Osteoblast (primary cell): ENCODE measurements around the gene PPP2R5E. TPM values are rescaled to one million over a fixed set of nuclear protein-coding genes. Genes with fewer than 3 reads are reported as not detected.

Experiments
- DNase-seq: peaks from one replicate; pipeline ENCODE4 v3.0.0; 2011; ENCODE audit warnings: low spot score, mixed read lengths; ENCODE audit not compliant: insufficient read length; ENCODE audit errors: missing footprints
- H2AFZ ChIP-seq: 2 replicates; pipeline ENCODE4 v1.6.0; 2011; ENCODE audit warnings: mild to moderate bottlenecking, low read length
- H3K27ac ChIP-seq: 2 replicates; pipeline ENCODE4 v1.5.1; 2011; ENCODE audit warnings: mild to moderate bottlenecking, low read depth, low read length, moderate library complexity
- H3K27me3 ChIP-seq: 2 replicates; pipeline ENCODE4 v1.6.0; 2012; ENCODE audit warnings: mild to moderate bottlenecking, control low read depth, inconsistent platforms, low read length, moderate library complexity; ENCODE audit not compliant: insufficient read depth
- H3K36me3 ChIP-seq: 2 replicates; pipeline ENCODE4 v1.5.1; 2011; ENCODE audit warnings: mild to moderate bottlenecking, low read length, control low read depth, moderate library complexity; ENCODE audit not compliant: insufficient read depth
- H3K4me1 ChIP-seq: 2 replicates; pipeline ENCODE4 v1.5.1; 2011; ENCODE audit warnings: mild to moderate bottlenecking, low read length, control low read depth, moderate library complexity; ENCODE audit not compliant: insufficient read depth
- H3K4me2 ChIP-seq: 2 replicates; pipeline ENCODE4 v1.6.0; 2011; ENCODE audit warnings: mild to moderate bottlenecking, low read length; ENCODE audit not compliant: insufficient read depth
- H3K4me3 ChIP-seq: fragments of 200-600 bp; sonication (generic); 3 replicates; pipeline ENCODE4 v1.5.1; 2012; ENCODE audit warnings: mild to moderate bottlenecking, low read length, inconsistent platforms; ENCODE audit not compliant: insufficient read depth
- H3K79me2 ChIP-seq: 2 replicates; pipeline ENCODE4 v1.6.0; 2012; ENCODE audit warnings: mild to moderate bottlenecking, low read length, control low read depth, inconsistent platforms; ENCODE audit not compliant: insufficient read depth
- H3K9me3 ChIP-seq: 2 replicates; pipeline ENCODE4 v1.5.1; 2011; ENCODE audit warnings: low read depth, low read length, control low read depth
- H4K20me1 ChIP-seq: 2 replicates; pipeline ENCODE4 v1.6.0; 2012; ENCODE audit warnings: mild to moderate bottlenecking, low read length, control low read depth; ENCODE audit not compliant: insufficient read depth
- total RNA-seq: library from RNA; depleted of rRNA; stranded (reverse); fragments of >200 nt; gene quantifications from 2 replicates; pipeline ENCODE4 v1.2.3, GENCODE V29; 2012
- TF ChIP-seq, protein P1 (sequence below): IDR thresholded peaks from 2 replicates; pipeline ENCODE4 v1.5.1; 2011; ENCODE audit warnings: mild to moderate bottlenecking, low read depth, low read length, moderate library complexity; ENCODE audit errors: extremely low read depth

PPP2R5E gene
- total RNA-seq, 1 donor = 29.3 TPM

DNA sequence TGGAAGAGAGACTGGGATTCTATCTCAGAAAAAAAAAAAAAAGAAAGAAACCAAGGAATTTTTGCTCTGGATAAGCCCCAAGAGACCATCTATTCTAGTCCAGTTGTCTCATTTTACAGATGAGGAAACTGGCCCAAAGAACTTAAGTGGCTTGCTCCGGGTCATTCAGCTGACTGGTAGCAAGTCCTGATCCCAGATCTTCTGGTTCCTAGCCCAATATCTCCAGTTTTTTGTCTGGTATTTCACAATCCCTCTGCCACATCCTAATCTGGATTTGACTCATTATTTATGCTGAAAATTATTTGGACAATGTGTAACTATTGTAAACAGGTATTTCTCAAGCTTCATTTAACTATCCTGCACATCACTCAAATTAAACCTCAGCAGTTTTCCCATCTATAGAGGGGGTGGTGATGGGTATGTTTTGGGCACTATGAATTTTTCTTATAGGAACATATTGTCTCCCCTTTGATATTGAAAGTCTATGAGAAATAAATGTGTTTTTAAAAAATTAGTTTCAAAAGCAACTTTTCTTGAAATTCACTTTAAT, 43.4 kb downstream of the PPP2R5E start:
- Histone ChIP-seq H3K79me2 (peaks cover 82% of the 10 kb centered on the region), H3K4me2 (no peak overlapping the region)

DNA sequence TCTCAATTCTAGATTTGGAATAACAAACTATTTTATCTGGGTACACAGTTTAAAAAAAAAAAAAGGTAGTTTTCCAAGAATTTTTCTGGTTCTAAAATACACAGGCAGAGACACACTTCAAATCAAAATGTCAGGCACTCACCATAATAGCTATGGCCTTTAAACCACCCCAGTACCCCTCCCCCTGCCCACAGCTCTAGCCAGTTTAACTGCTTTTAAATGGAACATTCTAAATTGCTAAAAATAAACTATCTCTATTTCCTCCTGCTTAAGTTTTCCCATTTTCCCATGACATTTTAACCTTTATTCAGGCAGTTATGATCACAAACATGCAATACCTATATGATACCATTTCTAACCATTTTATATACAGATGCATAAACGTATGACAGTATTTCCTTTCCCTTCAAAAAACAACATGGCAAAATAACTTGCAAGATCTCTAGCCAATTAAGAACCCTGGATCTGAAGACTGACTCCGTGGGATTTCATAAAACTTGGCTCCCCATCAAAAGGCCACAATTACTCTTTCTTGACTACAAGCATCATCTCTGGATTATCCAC, 46.3 kb downstream of the PPP2R5E start:
- Histone ChIP-seq H3K79me2 (peaks cover 81% of the 10 kb centered on the region), H3K27me3 (no peaks in the 10 kb centered on the region), H3K4me1 (peaks cover 17% of the 10 kb centered on the region), H3K4me3 (no peak overlapping the region), H3K9me3 (no peaks in the 10 kb centered on the region), H3K36me3 (no peaks in the 10 kb centered on the region), H3K4me2 (no peak overlapping the region), H3K27ac (no peak overlapping the region), H2AFZ (no peak overlapping the region), H4K20me1 (peaks cover 24% of the 10 kb centered on the region)
- TF ChIP-seq, protein P1, sequence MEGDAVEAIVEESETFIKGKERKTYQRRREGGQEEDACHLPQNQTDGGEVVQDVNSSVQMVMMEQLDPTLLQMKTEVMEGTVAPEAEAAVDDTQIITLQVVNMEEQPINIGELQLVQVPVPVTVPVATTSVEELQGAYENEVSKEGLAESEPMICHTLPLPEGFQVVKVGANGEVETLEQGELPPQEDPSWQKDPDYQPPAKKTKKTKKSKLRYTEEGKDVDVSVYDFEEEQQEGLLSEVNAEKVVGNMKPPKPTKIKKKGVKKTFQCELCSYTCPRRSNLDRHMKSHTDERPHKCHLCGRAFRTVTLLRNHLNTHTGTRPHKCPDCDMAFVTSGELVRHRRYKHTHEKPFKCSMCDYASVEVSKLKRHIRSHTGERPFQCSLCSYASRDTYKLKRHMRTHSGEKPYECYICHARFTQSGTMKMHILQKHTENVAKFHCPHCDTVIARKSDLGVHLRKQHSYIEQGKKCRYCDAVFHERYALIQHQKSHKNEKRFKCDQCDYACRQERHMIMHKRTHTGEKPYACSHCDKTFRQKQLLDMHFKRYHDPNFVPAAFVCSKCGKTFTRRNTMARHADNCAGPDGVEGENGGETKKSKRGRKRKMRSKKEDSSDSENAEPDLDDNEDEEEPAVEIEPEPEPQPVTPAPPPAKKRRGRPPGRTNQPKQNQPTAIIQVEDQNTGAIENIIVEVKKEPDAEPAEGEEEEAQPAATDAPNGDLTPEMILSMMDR = no peak
- DNase-seq = no peak

More for the DNA sequence above, 43.4 kb downstream of the PPP2R5E start:
- H4K20me1 ChIP-seq = peaks cover 22% of the 10 kb centered on the region
- H3K9me3 ChIP-seq = no peaks in the 10 kb centered on the region
- DNase-seq = no peak
- TF ChIP-seq, protein P1 = no peak
- no peak overlapping the region for H3K27ac ChIP-seq
- no peak overlapping the region for H2AFZ ChIP-seq
- H3K4me3 ChIP-seq = no peak overlapping the region
- no peaks in the 10 kb centered on the region for H3K36me3 ChIP-seq
- peaks cover 3% of the 10 kb centered on the region for H3K4me1 ChIP-seq
- no peaks in the 10 kb centered on the region for H3K27me3 ChIP-seq

DNA sequence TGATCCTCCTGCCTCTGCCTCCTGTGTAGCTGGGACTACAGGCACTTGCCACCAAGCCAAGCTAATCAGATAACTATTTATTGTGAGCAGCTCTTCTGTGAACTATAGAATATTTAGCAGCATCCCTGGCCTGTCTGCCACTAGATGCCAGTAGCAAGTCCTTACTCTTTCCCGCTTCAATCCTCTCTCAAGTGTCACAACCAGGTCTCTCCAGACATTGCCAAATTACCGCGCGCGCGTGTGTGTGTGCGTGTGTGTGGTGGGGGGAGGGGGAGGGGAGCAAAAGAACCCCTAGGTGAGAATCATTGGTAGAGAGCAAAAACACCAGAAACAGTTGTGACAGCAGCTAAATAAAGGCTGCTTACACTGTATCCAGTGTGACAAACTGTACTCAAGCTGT, 49.9 kb downstream of the PPP2R5E start:
- H3K4me2 ChIP-seq = no peak overlapping the region

DNA sequence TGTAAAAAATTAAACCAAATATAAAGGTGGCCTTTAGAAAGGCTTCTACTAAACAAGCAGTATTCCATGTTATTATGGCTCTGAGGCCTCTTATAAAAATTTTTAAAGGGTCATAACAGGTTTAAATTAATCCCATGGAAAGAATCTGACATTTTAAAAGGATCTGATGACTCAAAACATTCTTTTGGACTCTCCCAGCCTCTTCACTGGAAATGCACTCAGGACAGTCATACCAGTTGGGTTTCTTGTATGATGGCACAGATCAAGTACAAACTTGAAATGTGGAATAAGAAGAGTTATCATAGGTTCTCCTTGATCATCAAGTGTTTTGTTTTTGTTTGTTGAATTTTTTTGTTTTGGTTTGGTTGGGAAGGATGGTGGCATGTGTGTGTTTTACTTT, 50.8 kb downstream of the PPP2R5E start:
- Histone ChIP-seq H2AFZ (no peak overlapping the region), H3K4me1 (peaks cover 15% of the 10 kb centered on the region), H3K27me3 (no peaks in the 10 kb centered on the region), H3K9me3 (no peaks in the 10 kb centered on the region), H3K79me2 (peaks cover 87% of the 10 kb centered on the region), H3K4me3 (no peak overlapping the region), H3K36me3 (no peaks in the 10 kb centered on the region), H3K4me2 (peak overlapping the region; percentile 26), H3K27ac (peak overlapping the region; percentile 90), H4K20me1 (peaks cover 15% of the 10 kb centered on the region)
- peak; percentile 85 for DNase-seq
- TF ChIP-seq, protein P1 = no peak

More for the DNA sequence above, 49.9 kb downstream of the PPP2R5E start:
- H2AFZ ChIP-seq = no peak overlapping the region
- TF ChIP-seq, protein P1 = peak; percentile 26
- H3K79me2 ChIP-seq = peaks cover 87% of the 10 kb centered on the region
- peaks cover 15% of the 10 kb centered on the region for H3K4me1 ChIP-seq
- no peaks in the 10 kb centered on the region for H3K9me3 ChIP-seq
- no peak overlapping the region for H3K4me3 ChIP-seq
- no peaks in the 10 kb centered on the region for H3K27me3 ChIP-seq
- peaks cover 15% of the 10 kb centered on the region for H4K20me1 ChIP-seq
- H3K36me3 ChIP-seq = no peaks in the 10 kb centered on the region
- H3K27ac ChIP-seq = peak overlapping the region; percentile 90
- no peak for DNase-seq
